Measurements from ENCODE around the gene ARL5C.
"Not testable (repeated sequence)": the region's sequence is repeated elsewhere in the genome, so short reads cannot be mapped to it uniquely, and the experiment has no call there.

Gene ARL5C

GRCh38 chr17:39194089-39194984 lies 28.4 kb upstream of the ARL5C start:
- DNase-seq = no peak

- no peak for DNase-seq
Measured at GRCh38 chr17:39193346-39193745, 27.4 kb upstream of the ARL5C start.

- DNase-seq = no peak
Measured at GRCh38 chr17:39192901-39193300, 26.9 kb upstream of the ARL5C start.

- DNase-seq = no peak
Measured at GRCh38 chr17:39191750-39192510, 26.0 kb upstream of the ARL5C start.

GRCh38 chr17:39187152-39187830 lies 21.3 kb upstream of the ARL5C start:
- no peak for DNase-seq

GRCh38 chr17:39186481-39187002 lies 20.6 kb upstream of the ARL5C start:
- no peak for DNase-seq

- DNase-seq = no peak
Measured at GRCh38 chr17:39183720-39184119, 17.8 kb upstream of the ARL5C start.

GRCh38 chr17:39183045-39183444 lies 17.1 kb upstream of the ARL5C start:
- DNase-seq = no peak

GRCh38 chr17:39181303-39181702 lies 15.3 kb upstream of the ARL5C start:
- no peak for DNase-seq

- DNase-seq = no peak
Measured at GRCh38 chr17:39178536-39178935, 12.6 kb upstream of the ARL5C start.

GRCh38 chr17:39177256-39177655 lies 11.3 kb upstream of the ARL5C start:
- DNase-seq = no peak

- DNase-seq = no peak
Measured at GRCh38 chr17:39175695-39176093, 9.7 kb upstream of the ARL5C start.

GRCh38 chr17:39174920-39175694 lies 9.1 kb upstream of the ARL5C start:
- DNase-seq = peak; percentile 89

GRCh38 chr17:39173526-39174274 lies 7.7 kb upstream of the ARL5C start:
- DNase-seq = no peak

- DNase-seq = no peak
Measured at GRCh38 chr17:39173080-39173479, 7.1 kb upstream of the ARL5C start.

- no peak for DNase-seq
Measured at GRCh38 chr17:39171933-39172332, 6.0 kb upstream of the ARL5C start.

- DNase-seq = no peak
Measured at GRCh38 chr17:39170558-39170957, 4.6 kb upstream of the ARL5C start.

GRCh38 chr17:39170109-39170508 lies 4.1 kb upstream of the ARL5C start:
- no peak for DNase-seq

- no peak for DNase-seq
Measured at GRCh38 chr17:39169518-39169917, 3.6 kb upstream of the ARL5C start.

GRCh38 chr17:39169101-39169500 lies 3.1 kb upstream of the ARL5C start:
- no peak for DNase-seq

- not testable (repeated sequence) for DNase-seq
Measured at GRCh38 chr17:39168503-39168902, 2.5 kb upstream of the ARL5C start.

GRCh38 chr17:39167476-39167875 lies 1.5 kb upstream of the ARL5C start:
- no peak for DNase-seq

Measured in CD4-positive, alpha-beta T cell treated with Interleukin-17A for 4 hours (primary cell).